H1 (cell line): ENCODE results near the gene TP53I13. TPM values are rescaled to one million over a fixed set of nuclear protein-coding genes. Genes with fewer than 3 reads are reported as not detected.

Source experiments
- ASH2L ChIP-seq: fragments of 200-600, 300-600 bp; sonication (generic); IDR thresholded peaks from one replicate; pipeline ENCODE4 v1.7.1; 2017; ENCODE audit warnings: low read length
- BACH1 ChIP-seq: IDR thresholded peaks from 2 replicates; pipeline ENCODE4 v1.6.1; 2012; ENCODE audit warnings: low read length, improper control_type of control experiment
- CHD7 ChIP-seq: fragments of 300-600 bp; sonication (generic); IDR thresholded peaks from 2 replicates; pipeline ENCODE4 v1.7.1; 2012; ENCODE audit warnings: low read length, moderate library complexity, mild to moderate bottlenecking, inconsistent platforms; ENCODE audit not compliant: insufficient replicate concordance
- KDM1A ChIP-seq: fragments of 200-600, 300-600 bp; sonication (generic); IDR thresholded peaks from 2 replicates; pipeline ENCODE4 v1.7.1; 2016; ENCODE audit warnings: mild to moderate bottlenecking, low read length, borderline replicate concordance
- SP2 ChIP-seq: IDR thresholded peaks from 2 replicates; pipeline ENCODE4 v1.6.1; 2012; ENCODE audit warnings: mild to moderate bottlenecking, low read length, inconsistent platforms
- polyA plus RNA-seq, 7 experiments: library from polyadenylated mRNA; depleted of rRNA in 3 of 7; stranded (reverse) in 5 of 7; unstranded in 2 of 7; fragments of >200 nt in 5 of 7; fragments of 200-250 nt in 2 of 7; gene quantifications; 1 replicate in 5 of 7; 2 replicates in 1 of 7; 4 replicates in 1 of 7; pipeline versions ENCODE4 v1.2.1 to v1.2.3, GENCODE V29; 2011 to 2013; ENCODE audit warnings: missing spikeins in 2 of 7, mixed read lengths in 2 of 7
- total RNA-seq: library from RNA; stranded (reverse); fragmentation: NEBNext Ultra II Directional; extraction: Animal tissue kit (Norgen Biotek cat#: 25700); gene quantifications from 2 replicates; pipeline ENCODE4 v1.2.1, GENCODE V29; 2021

Gene TP53I13
- total and polyA plus RNA-seq, 2 of the 8 experiments (the other 6 are each of a cell fraction or from before 2014, with no cell fraction given) = 22.4 to 35.7 TPM

DNA sequence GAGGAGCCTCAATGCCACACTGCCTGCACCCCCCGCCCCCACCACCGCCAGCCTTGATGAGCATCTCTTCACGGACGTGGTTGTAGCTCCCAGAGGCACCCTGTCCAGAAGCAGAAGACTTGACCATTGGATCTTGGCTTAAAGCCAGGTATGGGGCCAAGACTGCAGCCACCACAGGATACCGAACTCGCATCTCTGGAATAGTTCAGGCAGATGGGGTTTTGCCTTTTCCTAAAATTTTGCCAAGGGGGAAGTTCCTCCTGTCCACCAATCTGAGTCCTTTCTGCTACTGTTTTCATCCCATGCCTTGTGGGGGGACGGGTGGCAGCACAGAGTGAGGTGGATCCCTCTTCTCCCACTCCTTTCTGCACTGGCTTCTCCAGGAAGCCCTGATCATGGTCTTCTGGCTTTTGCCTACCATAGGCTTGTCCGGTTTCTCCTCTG lies 53.3 kb downstream of the TP53I13 start (continued):
- TF ChIP-seq CHD7 (no peak), BACH1 (no peak), SP2 (no peak), ASH2L (no peak), KDM1A (no peak)
